Adrenal gland (tissue), 5 donors: ENCODE results near the gene PIGQ.

Source experiments
- POLR2A ChIP-seq, 2 donors: fragments of 450-650 bp; IDR thresholded peaks; one replicate each; pipeline ENCODE4 v1.6.1; 2017; ENCODE audit warnings: antibody characterized with exemption in 2 of 2, mild to moderate bottlenecking in 2 of 2, moderate library complexity in 1 of 2
- TF ChIP-seq, protein P1 (sequence below), 6 experiments: fragments of 450-650 bp in 4 of 6; fragments of 200-600 bp in 2 of 6; sonication (generic) in 1 of 6; IDR thresholded peaks; 1 replicate in 5 of 6; 2 replicates in 1 of 6; pipeline versions ENCODE4 v1.5.1 to v1.8.0; 2016 to 2021; ENCODE audit warnings: antibody characterized with exemption in 6 of 6, mild to moderate bottlenecking in 2 of 6, moderate library complexity in 1 of 6
- donor health status: DM: no; HTN: no; CAD: no.

DNA sequence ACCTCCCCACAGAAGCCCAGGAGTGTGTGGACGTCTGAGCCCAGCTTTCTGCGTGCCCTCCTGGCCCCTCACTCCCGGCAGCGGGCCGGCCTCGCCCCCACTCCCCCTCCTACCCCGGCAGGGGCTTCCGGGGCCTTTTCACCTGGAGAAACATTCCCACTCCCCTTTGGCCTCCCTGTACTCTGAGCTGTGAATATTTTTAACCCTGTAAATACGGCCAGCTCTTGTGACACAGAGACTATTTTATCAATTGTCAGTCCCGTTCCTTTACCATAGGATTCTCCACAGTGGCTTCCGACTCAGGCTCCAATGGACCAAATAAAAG is 15.5 kb upstream of the PIGQ start:
- TF ChIP-seq POLR2A (IDR thresholded peaks at IDR 0.05) = no peak
- TF ChIP-seq, protein P1, sequence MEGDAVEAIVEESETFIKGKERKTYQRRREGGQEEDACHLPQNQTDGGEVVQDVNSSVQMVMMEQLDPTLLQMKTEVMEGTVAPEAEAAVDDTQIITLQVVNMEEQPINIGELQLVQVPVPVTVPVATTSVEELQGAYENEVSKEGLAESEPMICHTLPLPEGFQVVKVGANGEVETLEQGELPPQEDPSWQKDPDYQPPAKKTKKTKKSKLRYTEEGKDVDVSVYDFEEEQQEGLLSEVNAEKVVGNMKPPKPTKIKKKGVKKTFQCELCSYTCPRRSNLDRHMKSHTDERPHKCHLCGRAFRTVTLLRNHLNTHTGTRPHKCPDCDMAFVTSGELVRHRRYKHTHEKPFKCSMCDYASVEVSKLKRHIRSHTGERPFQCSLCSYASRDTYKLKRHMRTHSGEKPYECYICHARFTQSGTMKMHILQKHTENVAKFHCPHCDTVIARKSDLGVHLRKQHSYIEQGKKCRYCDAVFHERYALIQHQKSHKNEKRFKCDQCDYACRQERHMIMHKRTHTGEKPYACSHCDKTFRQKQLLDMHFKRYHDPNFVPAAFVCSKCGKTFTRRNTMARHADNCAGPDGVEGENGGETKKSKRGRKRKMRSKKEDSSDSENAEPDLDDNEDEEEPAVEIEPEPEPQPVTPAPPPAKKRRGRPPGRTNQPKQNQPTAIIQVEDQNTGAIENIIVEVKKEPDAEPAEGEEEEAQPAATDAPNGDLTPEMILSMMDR (IDR thresholded peaks at IDR 0.05) = no peak
